B cell (primary cell): Measurements from ENCODE around the gene HOXD8. TPM values are rescaled to one million over a fixed set of nuclear protein-coding genes. Genes with fewer than 3 reads are reported as not detected.

Experiments used
- ATAC-seq: fragments of 200-7000 bp; cut with Tn5 transposase; one replicate; pipeline ENCODE4 v1.10.0; 2021; ENCODE audit warnings: low read depth, mild to moderate bottlenecking, moderate number of reproducible peaks, moderate library complexity
- CTCF ChIA-PET: fragments of 350-600 bp; sonication (Branson Sonifier 250); formaldehyde crosslinking; loops from one replicate; lab custom pipeline; 2021; ENCODE audit warnings: antibody characterized with exemption, inconsistent platforms; lab: Charles Lee
- POLR2A ChIA-PET: fragments of 350-600 bp; sonication (Branson Sonifier 250); formaldehyde crosslinking; loops from one replicate; lab custom pipeline; 2021; ENCODE audit warnings: antibody characterized with exemption; lab: Charles Lee
- DNase-seq: peaks from one replicate; pipeline ENCODE4 v3.0.0; 2013
- H2AFZ ChIP-seq: 2 replicates; pipeline ENCODE4 v1.6.1; 2012; ENCODE audit warnings: mild to moderate bottlenecking, low read depth, low read length; ENCODE audit not compliant: insufficient read depth, poor library complexity, severe bottlenecking
- H3K27ac ChIP-seq, 2 donors: 1 replicate in 1 of 2; 2 replicates in 1 of 2; pipeline ENCODE4 v1.5.1; 2012 to 2013; ENCODE audit warnings: low read length in 2 of 2, mild to moderate bottlenecking in 2 of 2, moderate library complexity in 1 of 2
- H3K27me3 ChIP-seq, 4 experiments: fragments of 200-600 bp in 1 of 4; sonication (generic) in 1 of 4; replicated peaks in 1 of 4; 1 replicate in 2 of 4; 2 replicates in 2 of 4; pipeline versions ENCODE4 v1.6.1 to v1.7.0; 2013 to 2016; ENCODE audit warnings: low read length in 3 of 4, mild to moderate bottlenecking in 2 of 4, mixed read lengths in 1 of 4, moderate library complexity in 1 of 4; ENCODE audit not compliant: insufficient read depth in 4 of 4, control insufficient read depth in 3 of 4; ENCODE audit errors: control extremely low read depth in 1 of 4
- H3K36me3 ChIP-seq, 2 experiments: replicated peaks in 1 of 2; 1 replicate in 1 of 2; 2 replicates in 1 of 2; pipeline versions ENCODE4 v1.6.1 to v1.7.1; 2013; ENCODE audit warnings: low read length in 1 of 2; ENCODE audit not compliant: insufficient read depth in 2 of 2, control insufficient read depth in 1 of 2; ENCODE audit errors: control extremely low read depth in 1 of 2, extremely low read depth in 1 of 2
- H3K4me1 ChIP-seq, 2 donors: fragments of 200-600 bp in 1 of 2; sonication (generic) in 1 of 2; 1 replicate in 1 of 2; 2 replicates in 1 of 2; pipeline versions ENCODE4 v1.5.1 to v1.6.1; 2013 to 2017; ENCODE audit warnings: low read length in 2 of 2; ENCODE audit not compliant: control insufficient read depth in 2 of 2, insufficient read depth in 2 of 2
- H3K4me2 ChIP-seq: replicated peaks from 2 replicates; pipeline ENCODE3; 2012; ENCODE audit warnings: mild to moderate bottlenecking, low read depth, low read length; ENCODE audit not compliant: poor library complexity, severe bottlenecking
- H3K4me3 ChIP-seq, 5 experiments: fragments of 200-600 bp in 1 of 5; sonication (generic) in 1 of 5; 1 replicate in 3 of 5; 2 replicates in 2 of 5; pipeline versions ENCODE4 v1.5.1 to v1.7.0; 2011 to 2016; ENCODE audit warnings: low read length in 4 of 5, mild to moderate bottlenecking in 4 of 5, low read depth in 2 of 5, control low read depth in 1 of 5, moderate library complexity in 1 of 5; ENCODE audit not compliant: insufficient read depth in 1 of 5; ENCODE audit errors: control extremely low read depth in 1 of 5, extremely low read depth in 1 of 5
- H3K79me2 ChIP-seq: fragments of 200-600 bp; sonication (generic); one replicate; pipeline ENCODE4 v1.6.0; 2016; ENCODE audit warnings: low read length; ENCODE audit not compliant: control insufficient read depth, insufficient read depth
- H3K9ac ChIP-seq: fragments of 200-600 bp; sonication (generic); 2 replicates; pipeline ENCODE4 v1.6.1; 2017; ENCODE audit warnings: mild to moderate bottlenecking, low read length, moderate library complexity
- H3K9me3 ChIP-seq, 3 donors: one replicate each; pipeline versions ENCODE4 v1.6.1 to v1.7.1; 2013; ENCODE audit warnings: low read length in 2 of 3; ENCODE audit not compliant: control insufficient read depth in 2 of 3, insufficient read depth in 1 of 3; ENCODE audit errors: control extremely low read depth in 1 of 3
- H4K20me1 ChIP-seq: 2 replicates; pipeline ENCODE4 v1.6.0; 2012; ENCODE audit warnings: mild to moderate bottlenecking, low read length; ENCODE audit not compliant: insufficient read depth, control insufficient read depth, poor library complexity, severe bottlenecking
- H3K27ac Mint-ChIP-seq: one replicate; pipeline ENCODE4 v1.8.0; 2021; ENCODE audit warnings: mixed read lengths
- H3K27me3 Mint-ChIP-seq: one replicate; pipeline ENCODE4 v1.8.0; 2021; ENCODE audit warnings: mixed read lengths
- H3K4me1 Mint-ChIP-seq: one replicate; pipeline ENCODE4 v1.8.0; 2021; ENCODE audit warnings: mixed read lengths
- H3K4me3 Mint-ChIP-seq: one replicate; pipeline ENCODE4 v1.8.0; 2021; ENCODE audit warnings: mixed read lengths
- H3K9me3 Mint-ChIP-seq: one replicate; pipeline ENCODE4 v1.8.0; 2022; ENCODE audit warnings: mixed read lengths; ENCODE audit not compliant: insufficient read depth
- CTCF ChIP-seq: fragments of 200-600 bp; IDR thresholded peaks from one replicate; pipeline ENCODE4 v1.8.0; 2022; ENCODE audit warnings: antibody characterized with exemption, mild to moderate bottlenecking
- EZH2 ChIP-seq: IDR thresholded peaks from 2 replicates; pipeline ENCODE4 v1.6.1; 2012; ENCODE audit warnings: borderline replicate concordance, low read depth, mild to moderate bottlenecking, moderate library complexity, low read length; ENCODE audit not compliant: insufficient read depth, poor library complexity, severe bottlenecking
- WGBS: methylation state at CpG from one replicate; pipeline ENCODE4 v1.1.5; 2013; ENCODE audit warnings: missing lambda C conversion rate; ENCODE audit not compliant: insufficient coverage; 5-methylcytosine and 5-hydroxymethylcytosine counted together
- intact Hi-C: fragments of 100-400 bp; cut with micrococcal nuclease; formaldehyde crosslinking; loops from one replicate; pipeline ENCODE4 v1.10.0; 2022
- polyA plus RNA-seq: library from polyadenylated mRNA; depleted of rRNA; stranded (reverse); fragments of >200 nt; gene quantifications from 2 replicates; pipeline ENCODE4 v1.2.3, GENCODE V29; 2012
- total RNA-seq, 2 donors: library from RNA; stranded (reverse); fragments of 120-200 nt in 1 of 2; gene quantifications; 1 replicate in 1 of 2; 2 replicates in 1 of 2; pipeline versions ENCODE4 v1.2.3 to v1.2.4, GENCODE V29; 2013 to 2022

Gene HOXD8
- total and polyA plus RNA-seq, 2 donors (not counting 1 experiment from before 2014, with no cell fraction given): not detected

- Histone ChIP-seq H3K9ac (no peak overlapping the region), H3K79me2 (no peaks in the 10 kb centered on the region), H3K36me3 (no peaks in the 10 kb centered on the region), H3K27ac (no peak overlapping the region), H3K4me3 (no peak overlapping the region), H3K4me1 (peaks cover 3 to 6% of the 10 kb centered on the region in 2 donors), H3K27me3 (peaks cover 0 to 88% (median 64%) of the 10 kb centered on the region in 4 experiments), H2AFZ (no peak overlapping the region), H3K4me2 (no peak overlapping the region), H3K9me3 (peaks cover 0 to 51% (median 1%) of the 10 kb centered on the region in 3 donors), H4K20me1 (no peaks in the 10 kb centered on the region)
- ATAC-seq (no peak), DNase-seq (no peak)
- no peak for TF ChIP-seq CTCF
- no peak for TF ChIP-seq EZH2
- H3K9me3 Mint-ChIP-seq: peaks cover 4% of the 10 kb centered on the region
- H3K4me3 Mint-ChIP-seq: no peak overlapping the region
- H3K4me1 Mint-ChIP-seq: peaks cover 5% of the 10 kb centered on the region
- intact Hi-C loops: no loop called here
- WGBS: 8% methylated on average over 27 of the region's 29 CpGs
- ChIA-PET POLR2A (no interaction called here), CTCF (interaction anchor here (1.2 to 1.3 kb wide), 2 partner anchors 9 to 343 kb away, joined by 3 to 4 read pairs; no protein-coding TSS in a partner anchor)
- peaks cover 78% of the 10 kb centered on the region for H3K27me3 Mint-ChIP-seq
- peak overlapping the region; percentile 20 for H3K27ac Mint-ChIP-seq
Observed at GRCh38 chr2:176111846-176112374, 17.6 kb upstream of the HOXD8 start.
